IMR-90 (cell line): ENCODE results near the gene NUP50. TPM values are rescaled to one million over a fixed set of nuclear protein-coding genes. Genes with fewer than 3 reads are reported as not detected.

Experiments
- ATAC-seq: fragments of 200-7000 bp; cut with Tn5 transposase; 2 replicates; pipeline ENCODE4 v1.9.1; 2020; ENCODE audit warnings: low read depth, mild to moderate bottlenecking, moderate library complexity
- BruUV-seq: library from RNA; stranded (reverse); fragments of 400-500 nt; replicated peaks from 2 replicates; lab custom pipeline; 2021; lab: Mats Ljungman, UMichigan
- CTCF ChIA-PET: fragments of 300-600 bp; formaldehyde crosslinking; extraction: SDS; loops from one replicate; lab custom pipeline; 2021; ENCODE audit warnings: antibody characterized with exemption; lab: Yijun Ruan, JAX
- POLR2A ChIA-PET: fragments of 300-600 bp; sonication (Branson Sonifier 250); formaldehyde crosslinking; loops from one replicate; lab custom pipeline; 2022; ENCODE audit warnings: antibody characterized with exemption; ENCODE audit not compliant: unreplicated experiment; lab: Charles Lee
- DNase-seq: peaks from one replicate; pipeline ENCODE4 v3.0.0; 2013
- H2AFZ ChIP-seq: replicated peaks from 2 replicates; pipeline ENCODE3; 2013; ENCODE audit warnings: low read length, mild to moderate bottlenecking; ENCODE audit not compliant: poor library complexity
- H2AK5ac ChIP-seq: 2 replicates; pipeline ENCODE4 v1.6.1; 2013; ENCODE audit warnings: low read depth, low read length, inconsistent platforms
- H2AK9ac ChIP-seq: replicated peaks from 2 replicates; pipeline ENCODE3; 2013; ENCODE audit warnings: mild to moderate bottlenecking, low read depth, low read length, moderate library complexity; ENCODE audit not compliant: poor library complexity
- H2BK120ac ChIP-seq: 2 replicates; pipeline ENCODE4 v1.6.1; 2013; ENCODE audit warnings: low read depth, low read length, inconsistent platforms
- H2BK15ac ChIP-seq: 3 replicates; pipeline ENCODE4 v1.6.1; 2013; ENCODE audit warnings: low read depth, low read length, inconsistent platforms
- H2BK20ac ChIP-seq: 2 replicates; pipeline ENCODE4 v1.6.1; 2013; ENCODE audit warnings: low read depth, mild to moderate bottlenecking, inconsistent platforms, low read length, moderate library complexity
- H2BK5ac ChIP-seq: 2 replicates; pipeline ENCODE4 v1.6.1; 2013; ENCODE audit warnings: mild to moderate bottlenecking, low read depth, low read length, inconsistent platforms; ENCODE audit not compliant: poor library complexity, severe bottlenecking
- H3K14ac ChIP-seq: replicated peaks from 2 replicates; pipeline ENCODE4 v1.6.1; 2013; ENCODE audit warnings: low read depth, low read length, inconsistent platforms
- H3K18ac ChIP-seq: 2 replicates; pipeline ENCODE4 v1.6.1; 2013; ENCODE audit warnings: low read depth, low read length, control low read depth
- H3K23ac ChIP-seq: 2 replicates; pipeline ENCODE4 v1.6.1; 2013; ENCODE audit warnings: low read depth, low read length, inconsistent platforms
- H3K27ac ChIP-seq: 2 replicates; pipeline ENCODE4 v1.5.1; 2013; ENCODE audit warnings: mild to moderate bottlenecking, control low read depth, low read length; ENCODE audit not compliant: insufficient read depth
- H3K27me3 ChIP-seq: 2 replicates; pipeline ENCODE4 v1.6.1; 2013; ENCODE audit warnings: low read length; ENCODE audit not compliant: control insufficient read depth, insufficient read depth
- H3K36me3 ChIP-seq: 2 replicates; pipeline ENCODE4 v1.6.1; 2013; ENCODE audit warnings: low read length, mixed read lengths; ENCODE audit not compliant: control insufficient read depth, insufficient read depth
- H3K4ac ChIP-seq: 2 replicates; pipeline ENCODE4 v1.6.1; 2013; ENCODE audit warnings: low read depth, low read length, inconsistent platforms
- H3K4me1 ChIP-seq: 2 replicates; pipeline ENCODE4 v1.6.1; 2013; ENCODE audit warnings: low read length, mixed read lengths; ENCODE audit not compliant: control insufficient read depth, insufficient read depth
- H3K4me2 ChIP-seq: 2 replicates; pipeline ENCODE4 v1.6.1; 2013; ENCODE audit warnings: low read depth, mild to moderate bottlenecking, control low read depth, low read length, moderate library complexity
- H3K4me3 ChIP-seq: 2 replicates; pipeline ENCODE4 v1.5.1; 2013; ENCODE audit warnings: low read depth, mild to moderate bottlenecking, control low read depth, low read length, moderate library complexity; ENCODE audit not compliant: insufficient read depth
- H3K56ac ChIP-seq: 2 replicates; pipeline ENCODE4 v1.6.1; 2013; ENCODE audit warnings: low read length, inconsistent platforms; ENCODE audit not compliant: insufficient read depth; ENCODE audit errors: extremely low read depth
- H3K79me1 ChIP-seq, 2 experiments: 2 replicates each; pipeline ENCODE4 v1.6.1; 2013; ENCODE audit warnings: low read length in 2 of 2, inconsistent platforms in 1 of 2, low read depth in 1 of 2
- H3K9ac ChIP-seq: 2 replicates; pipeline ENCODE4 v1.6.1; 2013; ENCODE audit warnings: low read depth, low read length, control low read depth
- H3K9me1 ChIP-seq: 2 replicates; pipeline ENCODE4 v1.6.1; 2013; ENCODE audit warnings: low read length, inconsistent platforms; ENCODE audit not compliant: insufficient read depth
- H3K9me3 ChIP-seq: 2 replicates; pipeline ENCODE4 v1.6.1; 2013; ENCODE audit warnings: low read length; ENCODE audit not compliant: control insufficient read depth, insufficient read depth
- H4K20me1 ChIP-seq: 2 replicates; pipeline ENCODE4 v1.6.1; 2013; ENCODE audit warnings: low read length, inconsistent platforms; ENCODE audit not compliant: insufficient read depth
- H4K5ac ChIP-seq: 2 replicates; pipeline ENCODE4 v1.6.1; 2013; ENCODE audit warnings: mild to moderate bottlenecking, low read depth, low read length, control low read depth
- H4K8ac ChIP-seq, 2 experiments: 2 replicates each; pipeline ENCODE4 v1.6.1; 2013; ENCODE audit warnings: low read depth in 2 of 2, low read length in 2 of 2, control low read depth in 1 of 2, inconsistent platforms in 1 of 2
- H4K91ac ChIP-seq: 2 replicates; pipeline ENCODE4 v1.6.1; 2013; ENCODE audit warnings: low read depth, low read length, inconsistent platforms; ENCODE audit not compliant: insufficient read depth
- CEBPB ChIP-seq: IDR thresholded peaks from 2 replicates; pipeline ENCODE4 v1.6.1; 2012; ENCODE audit warnings: low read depth, low read length, improper control_type of control experiment
- ELK1 ChIP-seq: fragments of 150-350 bp; IDR thresholded peaks from 2 replicates; pipeline ENCODE4 v1.6.1; 2016; ENCODE audit warnings: low read depth, mild to moderate bottlenecking, low read length, moderate library complexity, borderline replicate concordance
- POLR2A ChIP-seq: IDR thresholded peaks from 2 replicates; pipeline ENCODE4 v1.6.1; 2012; ENCODE audit warnings: mild to moderate bottlenecking, low read depth, low read length
- RCOR1 ChIP-seq: IDR thresholded peaks from 2 replicates; pipeline ENCODE4 v1.6.1; 2012; ENCODE audit warnings: mild to moderate bottlenecking, low read length, improper control_type of control experiment; ENCODE audit not compliant: insufficient replicate concordance
- RFX5 ChIP-seq: IDR thresholded peaks from 2 replicates; pipeline ENCODE4 v1.8.0; 2012; ENCODE audit warnings: low read depth, mild to moderate bottlenecking, low read length, moderate library complexity
- WGBS, 2 experiments: methylation state at CpG; one replicate each; pipeline versions ENCODE4 v1.1.5 to v1.1.7; 2013; ENCODE audit warnings: missing lambda C conversion rate in 2 of 2; ENCODE audit not compliant: insufficient read length in 1 of 2; ENCODE audit errors: extremely low coverage in 2 of 2; 5-methylcytosine and 5-hydroxymethylcytosine counted together
- dilution Hi-C: fragments of 300-500 bp; cut with HindIII; formaldehyde crosslinking; loops from one replicate; pipeline ENCODE4 v1.14.3; 2018; ENCODE audit warnings: low sequenced_read_pairs; ENCODE audit not compliant: unreplicated experiment
- in situ Hi-C: fragments of 300-500 bp; cut with MboI; formaldehyde crosslinking; loops from 3 replicates; pipeline ENCODE4 v1.14.3; 2019; ENCODE audit warnings: low sequenced_read_pairs, inconsistent platforms, mixed read lengths
- intact Hi-C: fragments of 100-400 bp; cut with micrococcal nuclease; formaldehyde crosslinking; loops from 2 replicates; pipeline ENCODE4 v1.10.0; 2022
- polyA plus RNA-seq, 3 experiments: library from polyadenylated mRNA; depleted of rRNA; stranded (reverse); fragments of >200 nt; gene quantifications; 2 replicates each; pipeline ENCODE4 v1.2.3, GENCODE V29; 2012; ENCODE audit warnings: low replicate concordance in 1 of 3
- total RNA-seq: library from RNA; depleted of rRNA; stranded (reverse); fragments of >200 nt; gene quantifications from 2 replicates; pipeline ENCODE4 v1.2.3, GENCODE V29; 2012
- TF ChIP-seq, protein P1 (sequence below): conservative IDR thresholded peaks from 2 replicates; pipeline ENCODE4 v1.5.1; 2012; ENCODE audit warnings: mild to moderate bottlenecking, low read depth, low read length, improper control_type of control experiment

NUP50 gene
- total and polyA plus RNA-seq, 2 of the 4 experiments (the other 2 are of a cell fraction): 12.8 to 65.4 TPM

GRCh38 chr22:45155050-45155840 is 8.5 kb upstream of the NUP50 start:
- in situ Hi-C loops: no loop called here
- Histone ChIP-seq H3K4me2 (peak overlapping the region; percentile 20; the same call in 1 of the 2 replicates), H4K5ac (peak overlapping the region; percentile 69), H2BK15ac (peak overlapping the region; percentile 8; the same call in 1 of the 3 replicates), H3K4me1 (peaks cover 20% of the 10 kb centered on the region), H4K20me1 (no peaks in the 10 kb centered on the region; the same call in 1 of the 2 replicates), H2AK9ac (no peak overlapping the region), H3K9me1 (peaks cover 21% of the 10 kb centered on the region), H3K18ac (peak overlapping the region; percentile 74), H2BK5ac (peak overlapping the region; percentile 61), H2AFZ (no peak overlapping the region), H2BK120ac (0 out of 2 replicates have a peak overlapping the region, but pooled peaks have one; percentile 10), H3K27ac (peak overlapping the region; percentile 38; the same call in 1 of the 2 replicates), H2AK5ac (peak overlapping the region; percentile 21; the same call in 1 of the 2 replicates), H3K4ac (peak overlapping the region; percentile 22; the same call in 1 of the 2 replicates), H3K9me3 (no peaks in the 10 kb centered on the region), H4K91ac (peak overlapping the region; percentile 13), H3K9ac (no peak overlapping the region), H2BK20ac (no peak overlapping the region), H3K56ac (no peak overlapping the region), H4K8ac (peak overlapping the region in 1 of 2 experiments; percentile 50; a peak in 1 of 4 replicates), H3K14ac (no peak overlapping the region), H3K79me1 (peaks cover 33 to 77% of the 10 kb centered on the region in 2 experiments), H3K27me3 (no peaks in the 10 kb centered on the region), H3K36me3 (peaks cover 13% of the 10 kb centered on the region), H3K23ac (peak overlapping the region; percentile 54; the same call in 1 of the 2 replicates), H3K4me3 (no peak overlapping the region)
- BruUV-seq: no TSS peak
- DNase-seq (peak; percentile 72), ATAC-seq (peak; percentile 64)
- no peak for TF ChIP-seq ELK1
- TF ChIP-seq, protein P1, sequence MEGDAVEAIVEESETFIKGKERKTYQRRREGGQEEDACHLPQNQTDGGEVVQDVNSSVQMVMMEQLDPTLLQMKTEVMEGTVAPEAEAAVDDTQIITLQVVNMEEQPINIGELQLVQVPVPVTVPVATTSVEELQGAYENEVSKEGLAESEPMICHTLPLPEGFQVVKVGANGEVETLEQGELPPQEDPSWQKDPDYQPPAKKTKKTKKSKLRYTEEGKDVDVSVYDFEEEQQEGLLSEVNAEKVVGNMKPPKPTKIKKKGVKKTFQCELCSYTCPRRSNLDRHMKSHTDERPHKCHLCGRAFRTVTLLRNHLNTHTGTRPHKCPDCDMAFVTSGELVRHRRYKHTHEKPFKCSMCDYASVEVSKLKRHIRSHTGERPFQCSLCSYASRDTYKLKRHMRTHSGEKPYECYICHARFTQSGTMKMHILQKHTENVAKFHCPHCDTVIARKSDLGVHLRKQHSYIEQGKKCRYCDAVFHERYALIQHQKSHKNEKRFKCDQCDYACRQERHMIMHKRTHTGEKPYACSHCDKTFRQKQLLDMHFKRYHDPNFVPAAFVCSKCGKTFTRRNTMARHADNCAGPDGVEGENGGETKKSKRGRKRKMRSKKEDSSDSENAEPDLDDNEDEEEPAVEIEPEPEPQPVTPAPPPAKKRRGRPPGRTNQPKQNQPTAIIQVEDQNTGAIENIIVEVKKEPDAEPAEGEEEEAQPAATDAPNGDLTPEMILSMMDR: no peak
- TF ChIP-seq POLR2A: no peak
- no peak for TF ChIP-seq RCOR1
- no peak for TF ChIP-seq CEBPB
- no peak for TF ChIP-seq RFX5
- dilution Hi-C loops: no loop called here
- intact Hi-C loops: no loop called here
- 50% methylated on average over 2 of the region's 9 CpGs; no CpG with 5 or more reads in 1 of the 2 experiments for WGBS, 2 experiments
- CTCF ChIA-PET: no interaction called here
- POLR2A ChIA-PET: no interaction called here
